Tibial artery (tissue), 4 donors: Measurements from ENCODE around the gene FLNB.

Experiments used
- DNase-seq, 2 donors: peaks; one replicate each; pipeline ENCODE4 v3.0.0-alpha.2; 2019
- H3K27ac ChIP-seq, 2 donors: fragments of 200-600 bp; sonication (generic) in 1 of 2; 1 replicate in 1 of 2; 2 replicates in 1 of 2; pipeline ENCODE4 v1.5.1; 2018 to 2019; ENCODE audit warnings: mild to moderate bottlenecking in 1 of 2
- H3K27me3 ChIP-seq, 2 donors: fragments of 200-600 bp; sonication (generic) in 1 of 2; one replicate each; pipeline versions ENCODE4 v1.5.1 to v1.6.0; 2016 to 2019
- H3K36me3 ChIP-seq, 3 donors: fragments of 200-600 bp; sonication (generic) in 2 of 3; one replicate each; pipeline ENCODE4 v1.5.1; 2016 to 2019; ENCODE audit warnings: mild to moderate bottlenecking in 2 of 3
- H3K4me1 ChIP-seq, 4 donors: fragments of 200-600 bp; sonication (generic) in 2 of 4; 1 replicate in 3 of 4; 2 replicates in 1 of 4; pipeline ENCODE4 v1.5.1; 2016 to 2019
- H3K4me3 ChIP-seq, 2 donors: fragments of 200-600 bp; sonication (generic) in 1 of 2; 1 replicate in 1 of 2; 2 replicates in 1 of 2; pipeline ENCODE4 v1.5.1; 2018 to 2019; ENCODE audit warnings: mild to moderate bottlenecking in 2 of 2
- H3K9me3 ChIP-seq, 3 donors: fragments of 200-600 bp; sonication (generic) in 1 of 3; one replicate each; pipeline ENCODE4 v1.5.1; 2016 to 2019
- intact Hi-C: fragments of 100-400 bp; cut with DNase I; formaldehyde crosslinking; loops from one replicate; pipeline ENCODE4 v1.15.0; 2023; ENCODE audit warnings: low total_unique reads
- TF ChIP-seq, protein P1 (sequence below), 2 experiments: fragments of 200-600 bp in 1 of 2; fragments of 450-650 bp in 1 of 2; IDR thresholded peaks; one replicate each; pipeline ENCODE4 v1.5.1; 2017 to 2019; ENCODE audit warnings: antibody characterized with exemption in 2 of 2, mild to moderate bottlenecking in 1 of 2, moderate library complexity in 1 of 2

The FLNB gene

DNA sequence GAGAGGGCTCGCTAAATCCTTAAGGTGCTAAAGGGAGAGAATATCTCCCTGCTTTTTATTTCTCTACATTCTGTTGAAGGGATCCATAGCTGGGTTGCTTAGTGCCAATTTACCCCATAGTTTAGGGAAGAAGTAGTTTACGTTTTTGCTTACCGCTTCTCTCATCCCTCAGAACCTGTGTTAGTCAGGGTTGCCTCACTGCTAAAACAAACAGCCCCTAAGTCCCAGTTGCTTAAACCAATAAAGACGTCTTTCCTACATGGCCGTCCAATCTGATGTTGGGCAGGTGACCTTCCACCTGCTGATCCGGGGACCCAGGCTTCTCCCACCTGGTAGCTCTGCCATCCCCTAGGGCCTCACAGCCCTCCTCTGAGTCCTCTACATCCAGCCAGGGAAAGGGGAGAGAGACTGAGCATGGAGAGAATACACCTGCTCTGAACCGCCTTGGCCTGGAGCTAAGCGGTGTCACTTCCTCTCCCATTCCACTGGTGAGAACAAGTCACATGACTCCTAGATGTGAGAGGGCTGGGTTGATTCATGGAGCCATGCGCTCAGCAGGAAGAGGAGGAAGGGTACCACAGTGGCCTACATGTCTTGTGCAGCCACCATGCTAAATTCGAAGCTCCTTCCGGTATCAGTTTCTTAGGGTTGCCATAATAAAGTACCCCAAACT lies 176.2 kb downstream of the FLNB start:
- Histone ChIP-seq H3K9me3 (no peaks in the 10 kb centered on the region), H3K4me1 (no peaks in the 10 kb centered on the region), H3K27ac (no peak overlapping the region), H3K36me3 (no peaks in the 10 kb centered on the region), H3K4me3 (no peak overlapping the region), H3K27me3 (no peaks in the 10 kb centered on the region)
- TF ChIP-seq, protein P1, sequence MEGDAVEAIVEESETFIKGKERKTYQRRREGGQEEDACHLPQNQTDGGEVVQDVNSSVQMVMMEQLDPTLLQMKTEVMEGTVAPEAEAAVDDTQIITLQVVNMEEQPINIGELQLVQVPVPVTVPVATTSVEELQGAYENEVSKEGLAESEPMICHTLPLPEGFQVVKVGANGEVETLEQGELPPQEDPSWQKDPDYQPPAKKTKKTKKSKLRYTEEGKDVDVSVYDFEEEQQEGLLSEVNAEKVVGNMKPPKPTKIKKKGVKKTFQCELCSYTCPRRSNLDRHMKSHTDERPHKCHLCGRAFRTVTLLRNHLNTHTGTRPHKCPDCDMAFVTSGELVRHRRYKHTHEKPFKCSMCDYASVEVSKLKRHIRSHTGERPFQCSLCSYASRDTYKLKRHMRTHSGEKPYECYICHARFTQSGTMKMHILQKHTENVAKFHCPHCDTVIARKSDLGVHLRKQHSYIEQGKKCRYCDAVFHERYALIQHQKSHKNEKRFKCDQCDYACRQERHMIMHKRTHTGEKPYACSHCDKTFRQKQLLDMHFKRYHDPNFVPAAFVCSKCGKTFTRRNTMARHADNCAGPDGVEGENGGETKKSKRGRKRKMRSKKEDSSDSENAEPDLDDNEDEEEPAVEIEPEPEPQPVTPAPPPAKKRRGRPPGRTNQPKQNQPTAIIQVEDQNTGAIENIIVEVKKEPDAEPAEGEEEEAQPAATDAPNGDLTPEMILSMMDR (IDR thresholded peaks at IDR 0.05) = no peak
- intact Hi-C loops = no loop called here
- no peak for DNase-seq

- no peak for DNase-seq
- intact Hi-C loops = no loop called here
- TF ChIP-seq, protein P1 (IDR thresholded peaks at IDR 0.05) = no peak
- Histone ChIP-seq H3K9me3 (no peaks in the 10 kb centered on the region), H3K4me3 (no peak overlapping the region), H3K36me3 (no peaks in the 10 kb centered on the region), H3K27ac (no peak overlapping the region), H3K27me3 (no peaks in the 10 kb centered on the region), H3K4me1 (no peaks in the 10 kb centered on the region)
Measured at GRCh38 chr3:58184982-58185360, 176.7 kb downstream of the FLNB start.

GRCh38 chr3:58188173-58188564 lies 179.9 kb downstream of the FLNB start:
- no peak overlapping the region for H3K4me3 ChIP-seq
- H3K27ac ChIP-seq = no peak overlapping the region
- intact Hi-C loops = no loop called here

DNA sequence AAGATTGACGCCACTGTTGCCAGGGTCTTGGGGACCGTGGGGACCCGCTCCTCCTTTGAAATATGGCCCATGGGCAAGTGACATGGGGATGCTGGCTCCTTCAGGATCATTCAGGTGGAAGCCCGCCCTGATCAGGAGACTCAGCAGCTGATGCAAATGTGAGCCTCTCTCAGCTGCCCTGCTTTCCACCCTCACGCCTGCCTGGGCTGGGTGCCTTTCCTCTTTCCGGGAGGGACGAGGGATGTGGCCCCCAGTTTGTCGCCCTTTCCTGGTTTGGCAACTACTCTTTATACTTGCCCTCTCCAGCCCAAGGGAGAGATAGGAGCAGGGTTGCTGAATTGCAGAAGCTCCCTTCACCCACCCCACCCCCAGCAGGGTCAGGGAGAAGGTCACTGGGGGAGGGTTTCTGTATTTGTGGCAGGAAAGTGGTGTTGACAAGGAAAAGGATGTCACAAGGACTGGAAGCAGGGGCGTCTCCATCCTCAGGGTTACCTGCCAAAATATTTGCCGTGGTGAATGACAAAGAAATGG lies 180.8 kb downstream of the FLNB start:
- H3K36me3 ChIP-seq = no peaks in the 10 kb centered on the region
- no peaks in the 10 kb centered on the region for H3K9me3 ChIP-seq
- TF ChIP-seq, protein P1 (IDR thresholded peaks at IDR 0.05) = no peak
- H3K27ac ChIP-seq = no peak overlapping the region
- DNase-seq = no peak
- no peak overlapping the region for H3K4me3 ChIP-seq
- H3K27me3 ChIP-seq = no peaks in the 10 kb centered on the region
- intact Hi-C loops = no loop called here
- no peaks in the 10 kb centered on the region for H3K4me1 ChIP-seq

More at GRCh38 chr3:58188173-58188564, 179.9 kb downstream of the FLNB start:
- H3K36me3 ChIP-seq = no peaks in the 10 kb centered on the region
- no peaks in the 10 kb centered on the region for H3K9me3 ChIP-seq
- no peaks in the 10 kb centered on the region for H3K4me1 ChIP-seq
- H3K27me3 ChIP-seq = no peaks in the 10 kb centered on the region
- TF ChIP-seq, protein P1 (IDR thresholded peaks at IDR 0.05) = no peak
- DNase-seq = no peak

DNA sequence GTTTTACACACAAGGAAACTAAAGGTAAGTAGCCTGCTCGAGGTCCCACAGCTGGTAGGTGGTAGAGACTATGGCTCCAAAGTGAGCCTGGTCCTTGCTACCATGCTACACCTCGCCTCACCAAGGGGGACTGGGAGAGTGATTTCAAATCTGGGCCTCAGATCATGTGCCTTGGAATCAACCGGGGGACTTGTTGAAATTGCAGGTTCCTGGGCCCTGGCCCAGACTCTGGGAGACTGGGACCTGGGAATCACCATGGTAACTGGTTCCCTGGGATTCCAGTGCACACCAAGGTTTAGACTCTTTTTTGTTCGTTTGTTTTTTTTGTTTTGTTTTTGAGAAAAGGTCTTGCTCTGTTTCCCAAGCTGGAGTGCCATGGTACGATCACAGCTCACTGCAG lies 181.5 kb downstream of the FLNB start:
- no peaks in the 10 kb centered on the region for H3K9me3 ChIP-seq
- DNase-seq = no peak
- no peaks in the 10 kb centered on the region for H3K4me1 ChIP-seq
- no peak overlapping the region for H3K4me3 ChIP-seq
- H3K27ac ChIP-seq = no peak overlapping the region
- H3K27me3 ChIP-seq = no peaks in the 10 kb centered on the region
- intact Hi-C loops = loop anchor here (5.0 kb wide), 1 partner anchor 113 kb away; no protein-coding TSS in a partner anchor
- TF ChIP-seq, protein P1 (IDR thresholded peaks at IDR 0.05) = no peak
- no peaks in the 10 kb centered on the region for H3K36me3 ChIP-seq
